ENCODE data around the gene HADH.

DNA sequence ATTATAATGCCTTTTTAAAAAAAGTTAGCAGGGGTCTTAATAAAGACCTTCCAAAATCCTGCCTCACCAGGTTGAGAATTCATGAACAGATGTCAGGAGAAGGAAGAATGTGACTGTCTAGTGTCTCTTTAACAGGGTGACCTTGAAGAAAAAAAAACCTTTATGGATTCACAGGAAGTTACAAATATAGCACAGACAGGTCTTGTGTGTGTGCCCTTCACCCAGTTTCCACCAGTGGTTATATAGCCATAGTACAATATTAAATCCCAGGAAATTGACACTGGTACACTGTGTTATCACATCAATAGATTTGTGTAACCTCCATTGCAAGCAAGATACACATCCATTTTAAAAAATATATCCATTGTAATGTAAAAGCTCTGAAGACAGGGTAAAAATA, 43.7 kb downstream of the HADH start:
- TF ChIP-seq, protein P1, sequence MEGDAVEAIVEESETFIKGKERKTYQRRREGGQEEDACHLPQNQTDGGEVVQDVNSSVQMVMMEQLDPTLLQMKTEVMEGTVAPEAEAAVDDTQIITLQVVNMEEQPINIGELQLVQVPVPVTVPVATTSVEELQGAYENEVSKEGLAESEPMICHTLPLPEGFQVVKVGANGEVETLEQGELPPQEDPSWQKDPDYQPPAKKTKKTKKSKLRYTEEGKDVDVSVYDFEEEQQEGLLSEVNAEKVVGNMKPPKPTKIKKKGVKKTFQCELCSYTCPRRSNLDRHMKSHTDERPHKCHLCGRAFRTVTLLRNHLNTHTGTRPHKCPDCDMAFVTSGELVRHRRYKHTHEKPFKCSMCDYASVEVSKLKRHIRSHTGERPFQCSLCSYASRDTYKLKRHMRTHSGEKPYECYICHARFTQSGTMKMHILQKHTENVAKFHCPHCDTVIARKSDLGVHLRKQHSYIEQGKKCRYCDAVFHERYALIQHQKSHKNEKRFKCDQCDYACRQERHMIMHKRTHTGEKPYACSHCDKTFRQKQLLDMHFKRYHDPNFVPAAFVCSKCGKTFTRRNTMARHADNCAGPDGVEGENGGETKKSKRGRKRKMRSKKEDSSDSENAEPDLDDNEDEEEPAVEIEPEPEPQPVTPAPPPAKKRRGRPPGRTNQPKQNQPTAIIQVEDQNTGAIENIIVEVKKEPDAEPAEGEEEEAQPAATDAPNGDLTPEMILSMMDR (conservative IDR thresholded peaks at IDR 0.05; ENCODE audit: low read depth, low read length) = no peak
- no peak for TF ChIP-seq EZH2 (IDR thresholded peaks at IDR 0.05; ENCODE audit: low read length, unreplicated experiment)
